Measurements from ENCODE around the gene CCDC149. TPM values are rescaled to one million over a fixed set of nuclear protein-coding genes. Genes with fewer than 3 reads are reported as not detected.

Gene CCDC149
- total RNA-seq, 1 experiment from 2014 or later: 5.3 TPM

DNA sequence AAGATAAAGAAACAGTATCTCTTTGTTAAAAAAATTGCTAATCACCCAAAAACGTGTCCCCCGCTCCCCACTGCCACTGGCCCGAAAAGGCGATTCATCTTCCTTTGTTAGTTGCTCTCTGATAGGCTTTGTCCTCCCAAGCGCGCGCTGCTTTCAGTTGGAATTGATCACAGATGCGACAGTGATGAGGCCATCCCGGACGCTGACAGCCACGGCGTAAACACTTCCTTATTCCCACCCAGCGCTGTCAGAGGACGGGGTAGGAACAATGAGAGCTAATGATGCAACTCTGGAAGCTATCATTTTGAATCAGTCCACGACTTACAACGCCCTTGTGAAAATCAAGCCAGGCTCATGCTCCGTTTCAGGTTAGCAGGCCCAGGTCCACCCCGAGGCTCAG lies 96.0 kb downstream of the CCDC149 start:
- POLR2A ChIA-PET: no interaction called here
- intact Hi-C loops (cut with micrococcal nuclease): no loop called here
- Histone ChIP-seq H3K27me3 (ENCODE audit: insufficient read depth, low read length) (no peaks in the 10 kb centered on the region), H4K20me1 (ENCODE audit: insufficient read depth) (no peaks in the 10 kb centered on the region), H3K9ac (ENCODE audit: low read length) (no peak overlapping the region), H2AFZ (ENCODE audit: low read depth, low read length, poor library complexity, severe bottlenecking) (no peak overlapping the region), H3K4me3 (replicated peaks in 1 of 2; ENCODE audit: low read depth in 1 of 2, low read length in 2 of 2) (no peak overlapping the region), H3K4me1 (ENCODE audit: control insufficient read depth in 1 of 2, insufficient read depth in 2 of 2, low read length in 2 of 2) (no peaks in the 10 kb centered on the region), H3K36me3 (ENCODE audit: control insufficient read depth in 1 of 2, insufficient read depth in 2 of 2, low read length in 2 of 2) (no peaks in the 10 kb centered on the region), H3K79me2 (ENCODE audit: insufficient read depth, low read length) (no peaks in the 10 kb centered on the region), H3K27ac (ENCODE audit: low read depth, low read length) (no peak overlapping the region), H3K9me3 (ENCODE audit: control insufficient read depth in 1 of 2, insufficient read depth in 1 of 2, low read depth in 1 of 2, low read length in 2 of 2) (no peaks in the 10 kb centered on the region), H3K9me2 (ENCODE audit: insufficient read depth) (no peaks in the 10 kb centered on the region), H3K4me2 (ENCODE audit: low read length) (no peak overlapping the region)
- DNase-seq (ENCODE audit: low read depth, low spot score): no peak
- RAD21 ChIA-PET (ENCODE audit: low non-redundant PET in 1 of 2, low total read pairs in 2 of 2, uncharacterized antibody in 2 of 2, unreplicated experiment in 2 of 2): no interaction called here
- ATAC-seq: no peak
- CTCF ChIA-PET: no interaction called here
- BruUV-seq (replicated peaks): no TSS peak
- TF ChIP-seq ELF1 (IDR thresholded peaks at IDR 0.05; ENCODE audit: borderline replicate concordance, low read depth): no peak
- TF ChIP-seq EGR1 (IDR thresholded peaks at IDR 0.05; ENCODE audit: low read depth): no peak
- TF ChIP-seq, protein P1, sequence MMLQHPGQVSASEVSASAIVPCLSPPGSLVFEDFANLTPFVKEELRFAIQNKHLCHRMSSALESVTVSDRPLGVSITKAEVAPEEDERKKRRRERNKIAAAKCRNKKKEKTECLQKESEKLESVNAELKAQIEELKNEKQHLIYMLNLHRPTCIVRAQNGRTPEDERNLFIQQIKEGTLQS (IDR thresholded peaks at IDR 0.05): no peak
- TF ChIP-seq SIN3A (IDR thresholded peaks at IDR 0.05; ENCODE audit: low read depth): no peak
- TF ChIP-seq CBX3 (IDR thresholded peaks at IDR 0.05; ENCODE audit: low read depth): no peak
- TF ChIP-seq, protein P2, sequence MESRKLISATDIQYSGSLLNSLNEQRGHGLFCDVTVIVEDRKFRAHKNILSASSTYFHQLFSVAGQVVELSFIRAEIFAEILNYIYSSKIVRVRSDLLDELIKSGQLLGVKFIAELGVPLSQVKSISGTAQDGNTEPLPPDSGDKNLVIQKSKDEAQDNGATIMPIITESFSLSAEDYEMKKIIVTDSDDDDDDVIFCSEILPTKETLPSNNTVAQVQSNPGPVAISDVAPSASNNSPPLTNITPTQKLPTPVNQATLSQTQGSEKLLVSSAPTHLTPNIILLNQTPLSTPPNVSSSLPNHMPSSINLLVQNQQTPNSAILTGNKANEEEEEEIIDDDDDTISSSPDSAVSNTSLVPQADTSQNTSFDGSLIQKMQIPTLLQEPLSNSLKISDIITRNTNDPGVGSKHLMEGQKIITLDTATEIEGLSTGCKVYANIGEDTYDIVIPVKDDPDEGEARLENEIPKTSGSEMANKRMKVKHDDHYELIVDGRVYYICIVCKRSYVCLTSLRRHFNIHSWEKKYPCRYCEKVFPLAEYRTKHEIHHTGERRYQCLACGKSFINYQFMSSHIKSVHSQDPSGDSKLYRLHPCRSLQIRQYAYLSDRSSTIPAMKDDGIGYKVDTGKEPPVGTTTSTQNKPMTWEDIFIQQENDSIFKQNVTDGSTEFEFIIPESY (IDR thresholded peaks at IDR 0.05; ENCODE audit: extremely low read depth, insufficient replicate concordance, low read length): no peak
- TF ChIP-seq ZFX (IDR thresholded peaks at IDR 0.05): no peak
- TF ChIP-seq SP1 (IDR thresholded peaks at IDR 0.05; ENCODE audit: low read depth): no peak
- TF ChIP-seq, protein P3, sequence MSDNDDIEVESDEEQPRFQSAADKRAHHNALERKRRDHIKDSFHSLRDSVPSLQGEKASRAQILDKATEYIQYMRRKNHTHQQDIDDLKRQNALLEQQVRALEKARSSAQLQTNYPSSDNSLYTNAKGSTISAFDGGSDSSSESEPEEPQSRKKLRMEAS (IDR thresholded peaks at IDR 0.05): no peak

DNA sequence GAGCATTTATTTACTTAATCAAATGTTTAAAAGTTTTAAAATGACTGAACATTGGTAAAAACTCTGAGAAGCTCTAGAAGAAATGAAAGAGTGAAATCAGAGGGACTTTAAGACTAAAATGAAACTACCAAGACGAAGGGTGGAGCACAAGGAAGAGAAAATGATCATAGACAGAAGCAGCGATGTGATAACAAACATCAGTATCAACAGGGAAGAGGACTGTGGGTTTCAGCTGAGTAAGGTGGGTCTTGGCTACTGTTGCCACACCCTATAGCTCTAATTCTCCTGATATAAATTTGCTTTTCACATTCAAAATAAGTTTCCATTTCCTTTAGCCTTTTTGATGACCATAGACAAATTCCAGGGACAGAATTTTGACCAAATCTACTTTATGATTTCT lies 99.1 kb downstream of the CCDC149 start:
- ATAC-seq (no peak), DNase-seq (ENCODE audit: low read depth, low spot score) (no peak)
- Histone ChIP-seq H3K4me3 (replicated peaks in 1 of 2; ENCODE audit: low read depth in 1 of 2, low read length in 2 of 2) (no peak overlapping the region), H3K4me2 (ENCODE audit: low read length) (no peak overlapping the region), H3K4me1 (ENCODE audit: control insufficient read depth in 1 of 2, insufficient read depth in 2 of 2, low read length in 2 of 2) (no peaks in the 10 kb centered on the region), H3K9me3 (ENCODE audit: control insufficient read depth in 1 of 2, insufficient read depth in 1 of 2, low read depth in 1 of 2, low read length in 2 of 2) (no peaks in the 10 kb centered on the region), H3K9ac (ENCODE audit: low read length) (no peak overlapping the region), H3K27me3 (ENCODE audit: insufficient read depth, low read length) (no peaks in the 10 kb centered on the region), H3K36me3 (ENCODE audit: control insufficient read depth in 1 of 2, insufficient read depth in 2 of 2, low read length in 2 of 2) (no peaks in the 10 kb centered on the region), H3K27ac (ENCODE audit: low read depth, low read length) (no peak overlapping the region), H2AFZ (ENCODE audit: low read depth, low read length, poor library complexity, severe bottlenecking) (no peak overlapping the region), H3K79me2 (ENCODE audit: insufficient read depth, low read length) (no peaks in the 10 kb centered on the region), H3K9me2 (ENCODE audit: insufficient read depth) (no peaks in the 10 kb centered on the region), H4K20me1 (ENCODE audit: insufficient read depth) (no peaks in the 10 kb centered on the region)
- no TSS peak for BruUV-seq (replicated peaks)
- ChIA-PET POLR2A (no interaction called here), RAD21 (ENCODE audit: low non-redundant PET in 1 of 2, low total read pairs in 2 of 2, uncharacterized antibody in 2 of 2, unreplicated experiment in 2 of 2) (no interaction called here), CTCF (no interaction called here)
- TF ChIP-seq POLR2AphosphoS5 (IDR thresholded peaks at IDR 0.05; ENCODE audit: low read depth, low read length) (no peak), SRF (IDR thresholded peaks at IDR 0.05; ENCODE audit: low read depth) (no peak), EZH2 (IDR thresholded peaks at IDR 0.05) (no peak), CEBPB (IDR thresholded peaks at IDR 0.05; ENCODE audit: low read depth) (no peak), YY1 (IDR thresholded peaks at IDR 0.05; ENCODE audit: extremely low read depth, insufficient replicate concordance, low read depth, low read length) (no peak), ZFX (IDR thresholded peaks at IDR 0.05) (no peak), EZH2phosphoT487 (IDR thresholded peaks at IDR 0.05; ENCODE audit: borderline replicate concordance) (no peak), ELF1 (IDR thresholded peaks at IDR 0.05; ENCODE audit: borderline replicate concordance, low read depth) (no peak), SIN3A (IDR thresholded peaks at IDR 0.05; ENCODE audit: low read depth) (no peak), RAD21 (IDR thresholded peaks at IDR 0.05; ENCODE audit: low read depth) (no peak)
- TF ChIP-seq, protein P1 (IDR thresholded peaks at IDR 0.05): no peak
- intact Hi-C loops (cut with micrococcal nuclease): no loop called here
